ENCODE measurements around the gene WSCD1.

Gene WSCD1

GRCh38 chr17:6069539-6070429 is at the start of gene WSCD1:
WSCD1 (plus strand) TSS chr17:6070379; CDS start chr17:6080659, 10,280 bp downstream.
- TF ChIP-seq, protein P1, sequence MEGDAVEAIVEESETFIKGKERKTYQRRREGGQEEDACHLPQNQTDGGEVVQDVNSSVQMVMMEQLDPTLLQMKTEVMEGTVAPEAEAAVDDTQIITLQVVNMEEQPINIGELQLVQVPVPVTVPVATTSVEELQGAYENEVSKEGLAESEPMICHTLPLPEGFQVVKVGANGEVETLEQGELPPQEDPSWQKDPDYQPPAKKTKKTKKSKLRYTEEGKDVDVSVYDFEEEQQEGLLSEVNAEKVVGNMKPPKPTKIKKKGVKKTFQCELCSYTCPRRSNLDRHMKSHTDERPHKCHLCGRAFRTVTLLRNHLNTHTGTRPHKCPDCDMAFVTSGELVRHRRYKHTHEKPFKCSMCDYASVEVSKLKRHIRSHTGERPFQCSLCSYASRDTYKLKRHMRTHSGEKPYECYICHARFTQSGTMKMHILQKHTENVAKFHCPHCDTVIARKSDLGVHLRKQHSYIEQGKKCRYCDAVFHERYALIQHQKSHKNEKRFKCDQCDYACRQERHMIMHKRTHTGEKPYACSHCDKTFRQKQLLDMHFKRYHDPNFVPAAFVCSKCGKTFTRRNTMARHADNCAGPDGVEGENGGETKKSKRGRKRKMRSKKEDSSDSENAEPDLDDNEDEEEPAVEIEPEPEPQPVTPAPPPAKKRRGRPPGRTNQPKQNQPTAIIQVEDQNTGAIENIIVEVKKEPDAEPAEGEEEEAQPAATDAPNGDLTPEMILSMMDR (conservative IDR thresholded peaks at IDR 0.05; ENCODE audit: control insufficient read depth, insufficient read depth, low read depth, low read length): no peak
- H3K4me3 ChIP-seq (ENCODE audit: control insufficient read depth, low read depth, low read length): no peak within 1 kb of the TSS
- DNase-seq (ENCODE audit: low read depth): no peak

- TF ChIP-seq, protein P1 (conservative IDR thresholded peaks at IDR 0.05; ENCODE audit: control insufficient read depth, insufficient read depth, low read depth, low read length): no peak
- H3K4me3 ChIP-seq (ENCODE audit: control insufficient read depth, low read depth, low read length): no peak overlapping the region
- no peak for DNase-seq (ENCODE audit: low read depth)
These were observed 49.2 kb upstream of the WSCD1 start for GRCh38 chr17:6021011-6021400.

DNA sequence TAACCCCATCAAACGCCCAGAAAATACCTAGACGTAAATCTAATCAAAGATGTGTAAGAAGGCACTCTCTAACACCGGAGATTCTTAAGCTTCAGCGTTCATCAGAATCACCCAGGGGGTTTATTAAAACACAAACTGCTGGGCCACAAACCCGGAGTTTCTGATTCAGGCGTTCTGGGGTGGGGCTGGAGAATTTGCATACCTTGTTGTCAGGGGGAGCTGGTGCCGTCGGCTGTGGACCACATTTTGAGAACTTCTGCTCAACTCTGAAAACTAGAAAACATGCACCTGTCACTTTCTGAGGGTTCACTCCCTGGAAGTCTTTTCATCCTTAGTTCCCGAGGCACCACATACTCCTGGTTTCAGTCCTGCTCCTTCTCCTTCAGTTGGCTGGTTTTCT is 48.6 kb upstream of the WSCD1 start:
- H3K4me3 ChIP-seq (ENCODE audit: control insufficient read depth, low read depth, low read length): no peak overlapping the region
- DNase-seq (ENCODE audit: low read depth): no peak
- TF ChIP-seq, protein P1 (conservative IDR thresholded peaks at IDR 0.05; ENCODE audit: control insufficient read depth, insufficient read depth, low read depth, low read length): no peak

DNA sequence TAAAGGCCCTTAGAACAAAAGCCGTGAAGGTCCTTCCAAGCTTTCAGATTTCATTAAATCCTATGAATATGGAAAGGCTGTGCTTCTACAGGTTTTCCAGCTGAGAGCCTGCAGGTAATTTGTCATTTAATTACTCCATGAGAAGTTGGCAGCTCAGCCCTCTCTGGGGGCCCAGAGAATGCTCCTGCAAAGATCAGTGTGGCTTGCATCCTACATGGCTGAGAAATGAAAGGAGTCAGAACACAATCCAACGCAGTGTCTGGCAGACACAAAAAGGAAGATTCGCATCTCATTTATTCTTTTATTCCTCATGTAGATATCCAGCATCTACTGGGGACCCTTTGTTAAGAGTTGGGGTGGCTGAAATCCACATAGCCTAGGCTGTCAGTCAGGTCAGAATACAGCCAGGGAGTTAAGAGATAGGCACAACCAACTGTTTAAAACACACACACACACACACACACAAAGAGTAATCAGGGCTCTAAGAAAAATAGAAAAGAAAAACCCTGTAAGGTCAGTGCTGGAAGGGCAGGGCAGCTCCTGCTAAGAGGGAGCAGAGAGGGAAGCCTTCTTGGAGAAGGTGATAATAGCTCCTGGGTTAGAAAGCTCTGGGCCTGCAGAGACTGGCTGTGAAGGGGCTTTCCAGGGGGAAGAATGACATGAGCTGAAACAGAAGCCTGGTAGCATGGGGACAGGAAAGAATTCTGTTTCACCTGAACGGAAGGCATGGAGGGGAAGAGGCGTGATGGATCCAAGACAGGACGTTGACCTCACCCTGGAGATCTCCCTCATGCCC is 46.9 kb upstream of the WSCD1 start:
- TF ChIP-seq, protein P1 (conservative IDR thresholded peaks at IDR 0.05; ENCODE audit: control insufficient read depth, insufficient read depth, low read depth, low read length): no peak
- DNase-seq (ENCODE audit: low read depth): no peak
- no peak overlapping the region for H3K4me3 ChIP-seq (ENCODE audit: control insufficient read depth, low read depth, low read length)

DNA sequence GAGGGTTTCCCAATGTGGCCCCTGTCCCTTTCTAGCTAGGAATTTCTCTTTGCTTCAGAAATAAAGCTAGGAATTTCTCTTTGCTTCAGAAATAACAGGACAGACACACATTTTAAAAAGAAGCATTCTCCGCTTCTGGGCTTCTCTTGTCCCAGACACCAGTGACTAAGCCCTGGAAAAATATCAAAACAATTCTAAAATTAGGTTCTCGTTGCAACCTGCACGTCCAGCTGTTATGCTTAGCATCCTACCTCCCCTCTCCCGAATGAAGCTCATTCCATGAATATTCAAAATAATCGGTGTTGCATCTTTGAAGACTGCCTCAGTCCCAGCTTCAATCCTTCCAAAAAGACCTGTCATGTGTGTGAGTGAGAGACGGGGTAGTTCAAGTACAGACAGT is 45.6 kb upstream of the WSCD1 start:
- TF ChIP-seq, protein P1 (conservative IDR thresholded peaks at IDR 0.05; ENCODE audit: control insufficient read depth, insufficient read depth, low read depth, low read length): no peak
- H3K4me3 ChIP-seq (ENCODE audit: control insufficient read depth, low read depth, low read length): no peak overlapping the region
- DNase-seq (ENCODE audit: low read depth): no peak

DNA sequence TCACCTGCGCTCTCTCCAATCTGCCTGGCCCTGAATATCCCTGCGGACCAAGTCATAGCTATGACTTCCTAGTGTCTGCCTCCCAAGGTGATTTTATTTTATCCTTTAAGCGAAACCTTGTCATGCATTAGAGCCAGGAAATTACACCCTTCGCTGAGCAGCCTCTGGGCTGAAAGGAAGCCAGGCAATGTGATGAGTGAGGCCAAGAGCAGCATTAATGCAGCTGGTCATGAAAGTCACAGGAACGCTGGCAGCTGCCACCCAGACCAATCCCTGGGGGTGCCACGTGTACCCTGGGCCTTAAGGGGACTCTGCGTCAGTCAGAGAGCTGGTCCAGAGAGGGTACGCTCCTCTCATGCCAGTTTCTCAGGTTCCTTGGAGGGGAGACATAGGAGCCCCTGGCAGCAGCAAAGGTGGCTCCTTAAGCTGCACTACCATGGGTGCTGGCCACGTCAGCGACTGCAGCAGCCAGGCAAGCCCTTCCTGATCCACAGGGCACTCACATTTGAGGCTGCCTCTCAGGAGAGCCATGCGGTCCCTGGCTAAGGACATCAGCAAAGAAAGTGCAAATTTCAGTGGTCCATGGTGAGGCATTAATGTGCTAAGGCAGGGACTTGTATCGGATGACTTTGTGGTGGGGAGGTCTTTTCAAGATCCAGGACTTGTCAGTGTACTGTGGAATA is 42.7 kb upstream of the WSCD1 start:
- TF ChIP-seq, protein P1 (conservative IDR thresholded peaks at IDR 0.05; ENCODE audit: control insufficient read depth, insufficient read depth, low read depth, low read length): no peak
- H3K4me3 ChIP-seq (ENCODE audit: control insufficient read depth, low read depth, low read length): no peak overlapping the region
- no peak for DNase-seq (ENCODE audit: low read depth)
